ENCODE data around the gene VPS25.
A peak's percentile ranks its signal among the peaks of the same experiment; 100 is the strongest.

The VPS25 gene

GRCh38 chr17:42774066-42774745, 957 bp downstream of the VPS25 start:
- H4K8ac ChIP-seq (ENCODE audit: low read depth, low read length): peak overlapping the region; percentile 66
- H3K4me1 ChIP-seq (ENCODE audit: control insufficient read depth, low read depth, low read length): peaks cover 2% of the 10 kb centered on the region
- H3K23ac ChIP-seq (ENCODE audit: low read length): no peak overlapping the region
- H4K5ac ChIP-seq (ENCODE audit: low read length): no peak overlapping the region
- H3K27me3 ChIP-seq (ENCODE audit: insufficient read depth, low read length, poor library complexity): no peaks in the 10 kb centered on the region
- no peaks in the 10 kb centered on the region for H3K79me2 ChIP-seq (ENCODE audit: control insufficient read depth, insufficient read depth, low read length)
- no peak overlapping the region for H3K4ac ChIP-seq (ENCODE audit: low read depth, low read length)
- peak overlapping the region; percentile 100 for H3K56ac ChIP-seq (ENCODE audit: low read length)
- no peak overlapping the region for H2BK15ac ChIP-seq (replicated peaks; ENCODE audit: low read depth)
- no peak overlapping the region for H2BK120ac ChIP-seq (ENCODE audit: low read depth, low read length)
- peak; percentile 25 for DNase-seq
- H3K4me3 ChIP-seq (ENCODE audit: low read length): peak overlapping the region; percentile 100
- no CpG with 5 or more reads among the region's 3 CpGs for WGBS (ENCODE audit: extremely low coverage, insufficient coverage, low lambda C conversion rate)
- H3K79me1 ChIP-seq (ENCODE audit: low read length): peaks cover 3% of the 10 kb centered on the region
- H3K27ac ChIP-seq (ENCODE audit: low read depth, low read length): peak overlapping the region; percentile 33
- H3K36me3 ChIP-seq (ENCODE audit: control insufficient read depth, insufficient read depth, low read length): peaks cover 5% of the 10 kb centered on the region
- H3K18ac ChIP-seq (ENCODE audit: low read length): peak overlapping the region; percentile 78
- no peak overlapping the region for H2AK5ac ChIP-seq (ENCODE audit: low read length)
- H3K9ac ChIP-seq (ENCODE audit: low read length): peak overlapping the region; percentile 100
- H3K4me2 ChIP-seq (ENCODE audit: low read length): peak overlapping the region; percentile 97
- H2BK5ac ChIP-seq (ENCODE audit: low read length): no peak overlapping the region

- H4K5ac ChIP-seq (ENCODE audit: low read length): no peak overlapping the region
- no peak overlapping the region for H2BK15ac ChIP-seq (replicated peaks; ENCODE audit: low read depth)
- no peak overlapping the region for H3K4ac ChIP-seq (ENCODE audit: low read depth, low read length)
- H3K27me3 ChIP-seq (ENCODE audit: insufficient read depth, low read length, poor library complexity): no peaks in the 10 kb centered on the region
- no peak overlapping the region for H3K27ac ChIP-seq (ENCODE audit: low read depth, low read length)
- H3K79me1 ChIP-seq (ENCODE audit: low read length): peaks cover 3% of the 10 kb centered on the region
- WGBS (ENCODE audit: extremely low coverage, insufficient coverage, low lambda C conversion rate): no CpG with 5 or more reads among the region's 3 CpGs
- H2BK120ac ChIP-seq (ENCODE audit: low read depth, low read length): no peak overlapping the region
- H3K23ac ChIP-seq (ENCODE audit: low read length): no peak overlapping the region
- H3K4me2 ChIP-seq (ENCODE audit: low read length): no peak overlapping the region
- H3K79me2 ChIP-seq (ENCODE audit: control insufficient read depth, insufficient read depth, low read length): no peaks in the 10 kb centered on the region
- no peak overlapping the region for H3K18ac ChIP-seq (ENCODE audit: low read length)
- H3K9ac ChIP-seq (ENCODE audit: low read length): no peak overlapping the region
- peaks cover 5% of the 10 kb centered on the region for H3K36me3 ChIP-seq (ENCODE audit: control insufficient read depth, insufficient read depth, low read length)
- peaks cover 5% of the 10 kb centered on the region for H3K4me1 ChIP-seq (ENCODE audit: control insufficient read depth, low read depth, low read length)
- no peak overlapping the region for H2BK5ac ChIP-seq (ENCODE audit: low read length)
- no peak overlapping the region for H2AK5ac ChIP-seq (ENCODE audit: low read length)
- peak; percentile 33 for DNase-seq
- no peak overlapping the region for H3K56ac ChIP-seq (ENCODE audit: low read length)
- H4K8ac ChIP-seq (ENCODE audit: low read depth, low read length): no peak overlapping the region
- no peak overlapping the region for H3K4me3 ChIP-seq (ENCODE audit: low read length)
Observed at GRCh38 chr17:42775534-42776098, 2.4 kb downstream of the VPS25 start.

DNA sequence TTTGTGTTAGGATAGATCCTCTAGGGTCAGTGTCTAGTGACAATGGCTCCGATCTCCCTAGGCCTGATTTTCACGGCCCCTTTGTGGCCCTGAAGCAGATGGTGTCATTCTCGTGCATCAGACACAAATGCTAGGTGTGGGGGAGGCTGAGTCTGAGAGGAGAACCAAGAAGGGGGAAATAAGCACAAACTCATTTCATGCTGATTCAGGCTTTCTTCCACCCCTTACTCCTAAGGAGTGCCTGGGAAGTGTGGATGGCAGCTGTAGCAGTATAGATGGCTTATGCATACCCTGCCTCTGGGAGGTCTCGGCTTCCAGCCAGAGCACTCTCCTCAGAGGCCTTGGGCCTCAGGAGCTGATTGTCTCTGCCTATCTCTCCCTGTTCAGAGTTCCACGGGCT, 5.3 kb downstream of the VPS25 start:
- Histone ChIP-seq H3K4ac (ENCODE audit: low read depth, low read length) (no peak overlapping the region), H2BK15ac (replicated peaks; ENCODE audit: low read depth) (no peak overlapping the region), H3K4me3 (ENCODE audit: low read length) (no peak overlapping the region), H3K36me3 (ENCODE audit: control insufficient read depth, insufficient read depth, low read length) (peaks cover 5% of the 10 kb centered on the region), H4K8ac (ENCODE audit: low read depth, low read length) (no peak overlapping the region), H3K79me2 (ENCODE audit: control insufficient read depth, insufficient read depth, low read length) (no peaks in the 10 kb centered on the region), H3K18ac (ENCODE audit: low read length) (no peak overlapping the region), H3K79me1 (ENCODE audit: low read length) (peaks cover 2% of the 10 kb centered on the region), H3K27ac (ENCODE audit: low read depth, low read length) (no peak overlapping the region), H3K4me1 (ENCODE audit: control insufficient read depth, low read depth, low read length) (peaks cover 5% of the 10 kb centered on the region), H4K5ac (ENCODE audit: low read length) (no peak overlapping the region), H3K27me3 (ENCODE audit: insufficient read depth, low read length, poor library complexity) (peaks cover 6% of the 10 kb centered on the region), H2BK5ac (ENCODE audit: low read length) (no peak overlapping the region), H3K56ac (ENCODE audit: low read length) (no peak overlapping the region), H3K9ac (ENCODE audit: low read length) (no peak overlapping the region), H3K23ac (ENCODE audit: low read length) (no peak overlapping the region), H3K4me2 (ENCODE audit: low read length) (no peak overlapping the region), H2BK120ac (ENCODE audit: low read depth, low read length) (no peak overlapping the region), H2AK5ac (ENCODE audit: low read length) (no peak overlapping the region)
- no peak for DNase-seq
- no CpG with 5 or more reads among the region's 5 CpGs for WGBS (ENCODE audit: extremely low coverage, insufficient coverage, low lambda C conversion rate)

GRCh38 chr17:42779304-42779935, 6.2 kb downstream of the VPS25 start:
- H3K4me2 ChIP-seq (ENCODE audit: low read length): no peak overlapping the region
- no peaks in the 10 kb centered on the region for H3K79me1 ChIP-seq (ENCODE audit: low read length)
- peaks cover 5% of the 10 kb centered on the region for H3K36me3 ChIP-seq (ENCODE audit: control insufficient read depth, insufficient read depth, low read length)
- no peak overlapping the region for H3K27ac ChIP-seq (ENCODE audit: low read depth, low read length)
- no peak overlapping the region for H3K9ac ChIP-seq (ENCODE audit: low read length)
- H3K4me3 ChIP-seq (ENCODE audit: low read length): no peak overlapping the region
- H3K27me3 ChIP-seq (ENCODE audit: insufficient read depth, low read length, poor library complexity): peaks cover 6% of the 10 kb centered on the region
- H3K4me1 ChIP-seq (ENCODE audit: control insufficient read depth, low read depth, low read length): peaks cover 3% of the 10 kb centered on the region
- no peak overlapping the region for H2AK5ac ChIP-seq (ENCODE audit: low read length)
- no peak overlapping the region for H2BK5ac ChIP-seq (ENCODE audit: low read length)
- WGBS (ENCODE audit: extremely low coverage, insufficient coverage, low lambda C conversion rate): no CpG with 5 or more reads among the region's 3 CpGs
- no peak overlapping the region for H3K56ac ChIP-seq (ENCODE audit: low read length)
- DNase-seq: no peak
- H4K8ac ChIP-seq (ENCODE audit: low read depth, low read length): no peak overlapping the region
- H4K5ac ChIP-seq (ENCODE audit: low read length): no peak overlapping the region
- no peaks in the 10 kb centered on the region for H3K79me2 ChIP-seq (ENCODE audit: control insufficient read depth, insufficient read depth, low read length)
- H2BK120ac ChIP-seq (ENCODE audit: low read depth, low read length): no peak overlapping the region
- H2BK15ac ChIP-seq (replicated peaks; ENCODE audit: low read depth): no peak overlapping the region
- no peak overlapping the region for H3K4ac ChIP-seq (ENCODE audit: low read depth, low read length)
- H3K23ac ChIP-seq (ENCODE audit: low read length): no peak overlapping the region
- H3K18ac ChIP-seq (ENCODE audit: low read length): no peak overlapping the region

DNA sequence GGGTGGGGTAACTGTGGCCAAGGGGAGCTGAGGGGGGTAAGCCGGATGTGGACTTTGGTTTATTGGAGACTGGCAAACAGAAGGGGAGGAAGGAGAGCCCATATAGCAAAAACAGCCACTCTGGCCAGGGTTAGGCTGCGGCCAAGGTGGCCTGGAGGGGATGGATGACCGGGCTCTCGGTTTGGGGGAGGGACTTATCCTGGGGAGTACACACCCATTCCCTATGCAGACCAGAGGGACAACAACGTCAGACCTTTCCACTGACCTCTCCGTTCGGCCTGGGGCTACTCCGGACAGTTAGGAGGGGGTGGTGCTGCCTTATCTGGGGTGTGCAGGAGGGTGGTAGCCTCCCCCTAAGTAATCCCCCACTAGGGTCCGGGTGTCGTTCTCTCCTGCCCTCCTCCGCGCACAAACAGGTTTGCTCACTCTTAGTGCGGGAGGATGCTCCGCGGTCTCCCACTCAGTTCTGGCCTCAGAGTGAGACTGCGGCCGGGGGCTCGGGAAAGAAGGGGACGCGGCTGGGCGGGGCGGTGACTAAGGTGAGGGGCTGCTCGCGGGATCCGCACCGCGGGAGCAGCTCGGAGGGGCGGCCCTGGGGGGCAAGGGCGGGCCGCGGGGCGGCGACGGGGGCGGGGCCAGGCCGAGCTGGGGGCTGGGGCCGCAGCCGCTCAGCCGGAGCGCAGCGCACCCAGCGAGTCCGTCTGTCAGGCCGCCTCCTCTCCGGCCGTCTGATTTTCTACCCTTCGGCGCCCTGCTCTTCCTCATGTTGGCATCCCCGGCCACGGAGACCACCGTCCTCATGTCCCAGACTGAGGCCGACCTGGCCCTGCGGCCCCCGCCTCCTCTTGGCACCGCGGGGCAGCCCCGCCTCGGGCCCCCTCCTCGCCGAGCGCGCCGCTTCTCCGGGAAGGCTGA, 6.9 kb downstream of the VPS25 start, which contains the start of gene WNK4:
Gene WNK4 (plus strand): TSS at position 675 of the 915 bp plus-strand sequence. CDS start 89 bp downstream, at position 764.
- no peaks in the 10 kb centered on the region for H3K79me1 ChIP-seq (ENCODE audit: low read length)
- H4K8ac ChIP-seq (ENCODE audit: low read depth, low read length): no peak within 1 kb of the TSS
- no peak within 1 kb of the TSS for H2AK5ac ChIP-seq (ENCODE audit: low read length)
- no peak within 1 kb of the TSS for H2BK120ac ChIP-seq (ENCODE audit: low read depth, low read length)
- no peak within 1 kb of the TSS for H3K23ac ChIP-seq (ENCODE audit: low read length)
- H3K4me2 ChIP-seq (ENCODE audit: low read length): peak within 1 kb of the TSS; percentile 79
- DNase-seq: peak; percentile 61
- no peak within 1 kb of the TSS for H2BK15ac ChIP-seq (replicated peaks; ENCODE audit: low read depth)
- H3K4me3 ChIP-seq (ENCODE audit: low read length): peak within 1 kb of the TSS; percentile 27
- no peak within 1 kb of the TSS for H3K27ac ChIP-seq (ENCODE audit: low read depth, low read length)
- peaks cover 3% of the 10 kb centered on the region for H3K4me1 ChIP-seq (ENCODE audit: control insufficient read depth, low read depth, low read length)
- WGBS (ENCODE audit: extremely low coverage, insufficient coverage, low lambda C conversion rate): no CpG with 5 or more reads among the region's 65 CpGs
- peaks cover 6% of the 10 kb centered on the region for H3K27me3 ChIP-seq (ENCODE audit: insufficient read depth, low read length, poor library complexity)
- H3K36me3 ChIP-seq (ENCODE audit: control insufficient read depth, insufficient read depth, low read length): peaks cover 5% of the 10 kb centered on the region
- peak within 1 kb of the TSS; percentile 69 for H3K9ac ChIP-seq (ENCODE audit: low read length)
- H3K56ac ChIP-seq (ENCODE audit: low read length): peak within 1 kb of the TSS; percentile 80
- no peak within 1 kb of the TSS for H3K18ac ChIP-seq (ENCODE audit: low read length)
- no peak within 1 kb of the TSS for H2BK5ac ChIP-seq (ENCODE audit: low read length)
- H4K5ac ChIP-seq (ENCODE audit: low read length): no peak within 1 kb of the TSS
- no peaks in the 10 kb centered on the region for H3K79me2 ChIP-seq (ENCODE audit: control insufficient read depth, insufficient read depth, low read length)
- no peak within 1 kb of the TSS for H3K4ac ChIP-seq (ENCODE audit: low read depth, low read length)

Data from mesendoderm (in vitro differentiated cells).